ENCODE results near the gene GNG4. TPM values are rescaled to one million over a fixed set of nuclear protein-coding genes. Genes with fewer than 3 reads are reported as not detected.

The GNG4 gene
- total and polyA plus RNA-seq, 2 donors (not counting 1 experiment from before 2014, with no cell fraction given): 0.52 TPM; not detected in 1

- ATAC-seq (ENCODE audit: low read depth) (no peak), DNase-seq (no peak)
- CTCF ChIA-PET: interaction anchor here (0.6 kb wide), 1 partner anchor 535 kb away, joined by 5 read pairs; no protein-coding TSS in a partner anchor
- H3K27me3 Mint-ChIP-seq: peaks cover 5% of the 10 kb centered on the region
- no peaks in the 10 kb centered on the region for H3K4me1 Mint-ChIP-seq
- peaks cover 0 to 4% (median 0%) of the 10 kb centered on the region in 4 experiments for H3K27me3 ChIP-seq (replicated peaks in 1 of 4; ENCODE audit: control extremely low read depth in 1 of 4, control insufficient read depth in 3 of 4, insufficient read depth in 4 of 4, low read length in 3 of 4)
- no peaks in the 10 kb centered on the region for H3K9me3 Mint-ChIP-seq (ENCODE audit: insufficient read depth)
- H4K20me1 ChIP-seq (ENCODE audit: control insufficient read depth, insufficient read depth, low read length, poor library complexity, severe bottlenecking): no peaks in the 10 kb centered on the region
- H3K9ac ChIP-seq (ENCODE audit: low read length): no peak overlapping the region
- H3K27ac ChIP-seq (ENCODE audit: low read length in 2 of 2): no peak overlapping the region
- no peak overlapping the region for H3K4me3 ChIP-seq (ENCODE audit: control extremely low read depth in 1 of 5, extremely low read depth in 1 of 5, insufficient read depth in 1 of 5, low read depth in 2 of 5, low read length in 4 of 5)
- H3K27ac Mint-ChIP-seq: no peak overlapping the region
- POLR2A ChIA-PET: no interaction called here
- no peaks in the 10 kb centered on the region for H3K36me3 ChIP-seq (replicated peaks in 1 of 2; ENCODE audit: control extremely low read depth in 1 of 2, control insufficient read depth in 1 of 2, extremely low read depth in 1 of 2, insufficient read depth in 2 of 2, low read length in 1 of 2)
- no peak overlapping the region for H3K4me2 ChIP-seq (replicated peaks; ENCODE audit: low read depth, low read length, poor library complexity, severe bottlenecking)
- no peaks in the 10 kb centered on the region for H3K79me2 ChIP-seq (ENCODE audit: control insufficient read depth, insufficient read depth, low read length)
- no peak overlapping the region for H2AFZ ChIP-seq (ENCODE audit: insufficient read depth, low read depth, low read length, poor library complexity, severe bottlenecking)
- WGBS (ENCODE audit: insufficient coverage): 96% methylated on average over 3 of the region's 5 CpGs
- intact Hi-C loops (cut with micrococcal nuclease): no loop called here
- no peak overlapping the region for H3K4me3 Mint-ChIP-seq
- TF ChIP-seq EZH2 (IDR thresholded peaks at IDR 0.05; ENCODE audit: borderline replicate concordance, insufficient read depth, low read depth, low read length, poor library complexity, severe bottlenecking): no peak
- TF ChIP-seq CTCF (IDR thresholded peaks at IDR 0.05): no peak
- H3K4me1 ChIP-seq (ENCODE audit: control insufficient read depth in 2 of 2, insufficient read depth in 2 of 2, low read length in 2 of 2): no peaks in the 10 kb centered on the region
- H3K9me3 ChIP-seq (ENCODE audit: control extremely low read depth in 1 of 3, control insufficient read depth in 2 of 3, insufficient read depth in 1 of 3, low read length in 2 of 3): peaks cover 0 to 5% (median 0%) of the 10 kb centered on the region in 3 donors
These were observed 96.5 kb downstream of the GNG4 start for GRCh38 chr1:235553112-235553551.

GRCh38 chr1:235552146-235552716, 97.4 kb downstream of the GNG4 start:
- H2AFZ ChIP-seq (ENCODE audit: insufficient read depth, low read depth, low read length, poor library complexity, severe bottlenecking): no peak overlapping the region
- no peak overlapping the region for H3K27ac Mint-ChIP-seq
- POLR2A ChIA-PET: no interaction called here
- no peak overlapping the region for H3K9ac ChIP-seq (ENCODE audit: low read length)
- H4K20me1 ChIP-seq (ENCODE audit: control insufficient read depth, insufficient read depth, low read length, poor library complexity, severe bottlenecking): no peaks in the 10 kb centered on the region
- no peak for ATAC-seq (ENCODE audit: low read depth)
- intact Hi-C loops (cut with micrococcal nuclease): no loop called here
- peaks cover 0 to 5% (median 0%) of the 10 kb centered on the region in 3 donors for H3K9me3 ChIP-seq (ENCODE audit: control extremely low read depth in 1 of 3, control insufficient read depth in 2 of 3, insufficient read depth in 1 of 3, low read length in 2 of 3)
- H3K4me2 ChIP-seq (replicated peaks; ENCODE audit: low read depth, low read length, poor library complexity, severe bottlenecking): no peak overlapping the region
- no peak for TF ChIP-seq EZH2 (IDR thresholded peaks at IDR 0.05; ENCODE audit: borderline replicate concordance, insufficient read depth, low read depth, low read length, poor library complexity, severe bottlenecking)
- no peak for TF ChIP-seq CTCF (IDR thresholded peaks at IDR 0.05)
- CTCF ChIA-PET: no interaction called here
- H3K4me3 ChIP-seq (ENCODE audit: control extremely low read depth in 1 of 5, extremely low read depth in 1 of 5, insufficient read depth in 1 of 5, low read depth in 2 of 5, low read length in 4 of 5): no peak overlapping the region
- no peaks in the 10 kb centered on the region for H3K9me3 Mint-ChIP-seq (ENCODE audit: insufficient read depth)
- no peaks in the 10 kb centered on the region for H3K4me1 ChIP-seq (ENCODE audit: control insufficient read depth in 2 of 2, insufficient read depth in 2 of 2, low read length in 2 of 2)
- 91% methylated on average over 9 of the region's 10 CpGs for WGBS (ENCODE audit: insufficient coverage)
- H3K27ac ChIP-seq (ENCODE audit: low read length in 2 of 2): no peak overlapping the region
- no peak for DNase-seq
- no peaks in the 10 kb centered on the region for H3K36me3 ChIP-seq (replicated peaks in 1 of 2; ENCODE audit: control extremely low read depth in 1 of 2, control insufficient read depth in 1 of 2, extremely low read depth in 1 of 2, insufficient read depth in 2 of 2, low read length in 1 of 2)
- no peak overlapping the region for H3K4me3 Mint-ChIP-seq
- no peaks in the 10 kb centered on the region for H3K4me1 Mint-ChIP-seq
- H3K79me2 ChIP-seq (ENCODE audit: control insufficient read depth, insufficient read depth, low read length): no peaks in the 10 kb centered on the region
- H3K27me3 Mint-ChIP-seq: peaks cover 8% of the 10 kb centered on the region
- peaks cover 0 to 5% (median 0%) of the 10 kb centered on the region in 4 experiments for H3K27me3 ChIP-seq (replicated peaks in 1 of 4; ENCODE audit: control extremely low read depth in 1 of 4, control insufficient read depth in 3 of 4, insufficient read depth in 4 of 4, low read length in 3 of 4)

All from B cell (primary cell).